KBM-7 (cell line): ENCODE data around the gene SPTLC3.

Source experiments
- DNase-seq: peaks from one replicate; pipeline ENCODE4 v3.0.0-alpha.2; 2015
- in situ Hi-C: fragments of 300-500 bp; cut with MboI; formaldehyde crosslinking; loops from 2 replicates; pipeline ENCODE4 v1.14.3; 2020; ENCODE audit warnings: low sequenced_read_pairs, low pct_unique_long_range_greater_than_20kb, mixed read lengths

The SPTLC3 gene

DNA sequence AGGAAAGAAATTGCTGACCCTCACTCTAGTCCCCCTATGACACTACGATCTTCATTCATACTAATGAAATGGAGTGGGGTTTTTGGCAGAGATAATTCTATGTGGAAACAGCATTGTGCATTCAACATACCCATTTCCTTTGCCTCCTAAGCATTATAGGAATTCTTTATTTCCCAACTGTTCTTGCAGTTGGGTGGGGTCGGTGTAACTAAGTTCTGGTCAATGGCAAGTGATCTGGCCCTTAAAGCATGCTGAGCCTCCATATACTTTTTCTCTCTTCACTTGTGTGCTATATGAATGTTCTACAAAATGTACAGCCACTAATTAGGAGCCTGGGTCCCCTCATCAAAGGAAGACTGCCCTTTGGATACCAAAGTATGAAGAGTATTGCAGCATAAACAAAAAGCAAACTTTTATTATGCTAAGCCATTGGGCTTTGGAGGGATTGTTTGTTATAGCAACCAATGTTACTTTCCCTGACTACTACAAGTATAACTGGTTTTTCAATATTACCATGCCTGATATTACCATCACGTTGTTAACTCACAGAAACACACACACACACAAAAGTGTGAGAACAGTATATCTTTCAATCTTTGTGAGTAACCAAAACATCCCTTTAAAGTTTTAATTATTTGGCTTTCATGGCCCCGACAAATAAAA, 203.3 kb downstream of the SPTLC3 start:
- DNase-seq: no peak
- in situ Hi-C loops: no loop called here

DNA sequence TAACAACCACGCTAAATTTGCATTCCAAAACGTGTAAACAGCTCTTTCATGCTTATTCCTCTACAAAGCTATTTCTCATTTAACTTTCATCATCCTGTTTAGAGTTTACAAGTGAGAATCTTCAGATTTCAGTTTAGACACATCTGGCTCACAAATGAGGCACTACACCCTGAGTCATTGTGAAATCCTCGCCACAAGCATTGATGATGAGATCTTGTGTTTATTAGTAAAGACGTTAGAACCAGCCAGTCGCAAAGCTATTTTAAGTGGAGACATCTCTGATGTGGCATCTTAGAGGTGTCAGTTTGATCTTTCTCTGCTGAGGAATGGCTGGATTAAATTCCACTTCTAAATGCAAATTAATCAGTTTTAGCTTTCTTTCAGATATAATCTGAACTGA, 204.0 kb downstream of the SPTLC3 start:
- in situ Hi-C loops: no loop called here
- DNase-seq: no peak

DNA sequence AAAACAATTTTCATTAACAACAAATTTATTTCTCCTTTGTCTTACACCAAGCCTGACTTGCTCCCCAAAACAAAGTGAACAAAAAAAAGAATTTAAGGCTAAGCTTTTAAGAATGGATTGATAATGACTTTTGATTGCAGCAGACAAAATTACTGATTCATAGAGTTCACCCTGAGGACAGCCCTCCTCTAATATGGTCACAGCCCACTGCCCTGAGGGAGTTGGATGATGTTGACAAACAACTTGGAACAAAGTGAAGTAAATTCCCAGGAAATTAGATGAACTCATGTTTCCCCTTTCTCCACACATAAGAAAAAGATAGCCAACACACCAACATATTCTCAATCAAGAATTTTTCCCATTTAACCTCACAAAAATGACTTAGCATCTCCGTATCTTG, 204.6 kb downstream of the SPTLC3 start:
- in situ Hi-C loops: no loop called here
- DNase-seq: no peak

DNA sequence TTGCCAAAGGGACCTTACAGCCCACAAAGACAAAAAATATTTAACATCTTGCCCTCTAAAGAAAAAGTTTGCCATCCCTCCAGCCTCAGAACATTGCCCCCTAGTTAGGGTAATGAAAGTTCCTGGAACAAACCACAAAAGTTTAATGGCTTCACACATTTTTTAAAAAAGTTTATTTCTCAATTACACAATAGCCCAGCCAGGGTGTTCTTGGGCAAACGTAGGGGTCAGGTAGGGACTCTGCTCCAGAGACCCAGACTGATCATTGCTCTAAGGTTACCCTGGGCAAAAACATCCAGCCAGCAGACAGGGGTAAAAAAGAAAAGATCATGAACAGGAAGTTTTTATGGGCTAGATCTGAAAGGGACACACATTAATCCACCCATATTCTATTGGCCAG, 207.8 kb downstream of the SPTLC3 start:
- in situ Hi-C loops: no loop called here
- DNase-seq: no peak
